OCI-LY1 (cell line): ENCODE measurements around the gene LAMA5.

Source experiments
- EZH2 ChIP-seq: fragments of 200-600 bp; sonication (generic), shearing (Covaris generic); IDR thresholded peaks from 2 replicates; pipeline ENCODE4 v1.8.0; 2017; ENCODE audit warnings: borderline replicate concordance, mixed run types, mild to moderate bottlenecking, antibody characterized with exemption, low read length, moderate library complexity, mixed read lengths
- TF ChIP-seq, protein P1 (sequence below): fragments of 200-600 bp; sonication (generic), shearing (Covaris generic); IDR thresholded peaks from 2 replicates; pipeline ENCODE4 v1.5.1; 2017; ENCODE audit warnings: mild to moderate bottlenecking, antibody characterized with exemption, low read length, moderate library complexity, mixed read lengths

- TF ChIP-seq, protein P1, sequence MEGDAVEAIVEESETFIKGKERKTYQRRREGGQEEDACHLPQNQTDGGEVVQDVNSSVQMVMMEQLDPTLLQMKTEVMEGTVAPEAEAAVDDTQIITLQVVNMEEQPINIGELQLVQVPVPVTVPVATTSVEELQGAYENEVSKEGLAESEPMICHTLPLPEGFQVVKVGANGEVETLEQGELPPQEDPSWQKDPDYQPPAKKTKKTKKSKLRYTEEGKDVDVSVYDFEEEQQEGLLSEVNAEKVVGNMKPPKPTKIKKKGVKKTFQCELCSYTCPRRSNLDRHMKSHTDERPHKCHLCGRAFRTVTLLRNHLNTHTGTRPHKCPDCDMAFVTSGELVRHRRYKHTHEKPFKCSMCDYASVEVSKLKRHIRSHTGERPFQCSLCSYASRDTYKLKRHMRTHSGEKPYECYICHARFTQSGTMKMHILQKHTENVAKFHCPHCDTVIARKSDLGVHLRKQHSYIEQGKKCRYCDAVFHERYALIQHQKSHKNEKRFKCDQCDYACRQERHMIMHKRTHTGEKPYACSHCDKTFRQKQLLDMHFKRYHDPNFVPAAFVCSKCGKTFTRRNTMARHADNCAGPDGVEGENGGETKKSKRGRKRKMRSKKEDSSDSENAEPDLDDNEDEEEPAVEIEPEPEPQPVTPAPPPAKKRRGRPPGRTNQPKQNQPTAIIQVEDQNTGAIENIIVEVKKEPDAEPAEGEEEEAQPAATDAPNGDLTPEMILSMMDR = no peak
- TF ChIP-seq EZH2 = no peak
Measured at GRCh38 chr20:62314711-62315302, 52.3 kb downstream of the LAMA5 start.
